Measurements from ENCODE around the gene TMEM108.

The TMEM108 gene

GRCh38 chr3:133117342-133117741 is 79.2 kb downstream of the TMEM108 start:
- no peak for DNase-seq (ENCODE audit: low read depth in 2 of 2)

- DNase-seq (ENCODE audit: low read depth in 2 of 2) = no peak
Observed at GRCh38 chr3:133119176-133119575, 81.0 kb downstream of the TMEM108 start.

- DNase-seq (ENCODE audit: low read depth in 2 of 2) = no peak
Observed at GRCh38 chr3:133121450-133121849, 83.3 kb downstream of the TMEM108 start.

- no peak for DNase-seq (ENCODE audit: low read depth in 2 of 2)
Observed at GRCh38 chr3:133123636-133124035, 85.4 kb downstream of the TMEM108 start.

GRCh38 chr3:133124511-133124910 is 86.3 kb downstream of the TMEM108 start:
- DNase-seq (ENCODE audit: low read depth in 2 of 2) = no peak

GRCh38 chr3:133125171-133125570 is 87.0 kb downstream of the TMEM108 start:
- no peak for DNase-seq (ENCODE audit: low read depth in 2 of 2)

GRCh38 chr3:133125802-133126201 is 87.6 kb downstream of the TMEM108 start:
- DNase-seq (ENCODE audit: low read depth in 2 of 2) = no peak

- DNase-seq (ENCODE audit: low read depth in 2 of 2) = no peak
Observed at GRCh38 chr3:133127381-133127780, 89.2 kb downstream of the TMEM108 start.

GRCh38 chr3:133130168-133130567 is 92.0 kb downstream of the TMEM108 start:
- no peak for DNase-seq (ENCODE audit: low read depth in 2 of 2)

- DNase-seq (ENCODE audit: low read depth in 2 of 2) = no peak
Observed at GRCh38 chr3:133135306-133135705, 97.1 kb downstream of the TMEM108 start.

- no peak for DNase-seq (ENCODE audit: low read depth in 2 of 2)
Observed at GRCh38 chr3:133136114-133137041, 98.2 kb downstream of the TMEM108 start.

- DNase-seq (ENCODE audit: low read depth in 2 of 2) = no peak
Observed at GRCh38 chr3:133137042-133137996, 99.1 kb downstream of the TMEM108 start.

- no peak for DNase-seq (ENCODE audit: low read depth in 2 of 2)
Observed at GRCh38 chr3:133138017-133138416, 99.8 kb downstream of the TMEM108 start.

GRCh38 chr3:133152056-133152455 is 113.9 kb downstream of the TMEM108 start:
- DNase-seq (ENCODE audit: low read depth in 2 of 2) = no peak

- DNase-seq (ENCODE audit: low read depth in 2 of 2) = no peak
Observed at GRCh38 chr3:133152681-133153220, 114.6 kb downstream of the TMEM108 start.

- no peak for DNase-seq (ENCODE audit: low read depth in 2 of 2)
Observed at GRCh38 chr3:133153382-133153781, 115.2 kb downstream of the TMEM108 start.

GRCh38 chr3:133157716-133158115 is 119.5 kb downstream of the TMEM108 start:
- no peak for DNase-seq (ENCODE audit: low read depth in 2 of 2)

- DNase-seq (ENCODE audit: low read depth in 2 of 2) = no peak
Observed at GRCh38 chr3:133158686-133159085, 120.5 kb downstream of the TMEM108 start.

- no peak for DNase-seq (ENCODE audit: low read depth in 2 of 2)
Observed at GRCh38 chr3:133159498-133160475, 121.6 kb downstream of the TMEM108 start.

- DNase-seq (ENCODE audit: low read depth in 2 of 2) = no peak
Observed at GRCh38 chr3:133161656-133162055, 123.5 kb downstream of the TMEM108 start.

- DNase-seq (ENCODE audit: low read depth in 2 of 2) = no peak
Observed at GRCh38 chr3:133162265-133162664, 124.1 kb downstream of the TMEM108 start.
